SKM-1 (cell line): ENCODE measurements around the gene HEXD.
"Not testable (repeated sequence)": the region's sequence is repeated elsewhere in the genome, so short reads cannot be mapped to it uniquely, and the experiment has no call there.

Experiments
- DNase-seq: peaks from one replicate; lab custom pipeline; 2025; ENCODE audit not compliant: unreplicated experiment; lab: John Stamatoyannopoulos, UW

The HEXD gene

DNA sequence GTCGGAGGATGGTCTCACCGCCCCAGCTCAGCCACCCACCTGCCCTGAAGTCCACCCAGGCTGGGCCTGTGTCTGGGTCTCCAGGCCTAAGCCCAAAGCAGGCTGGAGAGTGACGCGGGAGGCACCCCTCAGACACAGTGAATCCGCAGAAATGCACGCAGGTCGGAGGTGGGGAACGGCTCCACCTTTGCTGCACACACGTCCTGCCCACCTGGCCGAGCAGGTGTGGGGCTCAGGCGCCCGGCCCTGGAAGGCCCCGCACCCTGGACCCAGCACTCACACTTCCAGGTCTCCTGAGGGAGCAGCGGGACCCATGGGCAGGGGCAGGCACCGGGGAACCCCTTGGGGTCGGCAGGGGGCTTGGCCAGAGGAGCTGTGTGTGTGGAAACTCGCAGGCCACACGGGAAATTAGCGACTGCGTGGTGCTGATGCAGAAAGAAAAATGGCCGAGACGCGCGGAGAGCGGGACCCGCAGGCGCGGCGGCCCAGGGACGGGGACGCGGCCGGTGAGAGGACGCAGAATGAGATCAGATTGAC, 21.8 kb downstream of the HEXD start:
- DNase-seq: no peak

DNA sequence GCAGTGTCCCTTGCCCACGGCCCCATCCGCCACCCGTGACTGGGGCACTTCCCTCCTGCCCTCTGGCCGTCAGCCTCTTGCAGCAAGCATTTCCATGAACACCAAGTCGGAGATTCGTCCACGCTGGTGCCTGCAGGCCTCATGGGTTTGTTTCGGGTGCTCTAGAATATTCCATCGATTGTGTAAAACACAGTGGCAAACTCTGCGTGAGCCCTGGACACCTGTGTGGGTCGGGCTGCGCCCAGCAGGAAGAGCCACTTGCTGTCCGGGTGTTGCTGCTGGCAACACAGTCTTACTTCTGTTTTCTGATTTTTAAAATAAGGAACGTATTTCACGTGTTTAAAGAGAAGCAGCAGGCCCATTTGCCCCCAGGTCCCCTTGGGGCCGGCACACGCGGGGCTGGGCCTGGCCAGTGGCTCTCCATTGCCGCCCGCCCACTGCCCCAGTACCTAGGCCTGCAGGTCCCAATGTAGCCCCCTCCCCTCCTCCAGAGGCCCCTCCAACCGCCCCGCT, 22.4 kb downstream of the HEXD start:
- DNase-seq: no peak

GRCh38 chr17:82440991-82441627, 23.0 kb downstream of the HEXD start:
- DNase-seq: no peak

- DNase-seq: no peak
These were observed 23.7 kb downstream of the HEXD start for GRCh38 chr17:82441691-82442487.

DNA sequence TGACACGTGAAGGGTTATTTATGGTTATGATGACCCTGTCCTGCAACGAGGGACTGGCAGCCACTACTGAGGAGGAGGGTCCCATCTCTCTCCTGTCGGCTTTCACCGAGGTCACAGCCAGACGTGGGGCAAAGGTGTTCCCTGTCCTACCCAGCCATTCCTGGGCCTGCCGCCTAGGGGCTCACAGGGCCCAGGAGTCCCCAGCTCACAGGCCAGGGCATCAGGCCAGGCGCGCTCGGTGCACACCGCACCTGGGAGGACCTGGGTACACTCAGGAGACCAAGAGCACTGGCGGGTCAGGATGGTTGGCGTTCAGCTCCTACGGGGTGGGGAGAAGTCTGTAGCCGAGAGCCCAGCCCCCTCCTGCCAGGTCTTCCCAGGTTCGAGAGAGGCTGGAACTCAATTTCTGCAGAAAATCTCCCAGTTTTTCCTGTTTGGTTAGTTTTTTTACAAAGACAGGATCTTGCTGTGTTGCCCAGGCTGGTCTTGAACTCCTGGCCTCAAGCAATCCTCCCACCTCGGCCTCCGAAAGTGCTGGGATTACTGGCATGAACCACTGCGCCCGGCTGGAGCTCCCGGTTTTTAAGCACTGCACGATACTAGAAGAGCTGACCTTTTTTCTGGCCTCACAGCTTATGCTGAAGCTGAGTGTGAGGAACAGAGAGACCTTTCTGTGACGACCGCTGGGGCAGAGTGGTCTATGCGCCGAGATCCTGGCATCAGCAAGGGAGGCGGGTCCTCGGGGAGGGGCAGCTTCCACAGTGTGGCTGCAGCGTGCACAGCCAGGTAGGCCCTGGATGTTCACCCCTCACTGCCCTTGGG, 24.7 kb downstream of the HEXD start:
- no peak for DNase-seq

- no peak for DNase-seq
These were observed 25.5 kb downstream of the HEXD start for GRCh38 chr17:82443465-82444283.

GRCh38 chr17:82444284-82444893, 26.2 kb downstream of the HEXD start:
- no peak for DNase-seq

- no peak for DNase-seq
These were observed 26.9 kb downstream of the HEXD start for GRCh38 chr17:82444941-82445521.

- no peak for DNase-seq
These were observed 27.4 kb downstream of the HEXD start for GRCh38 chr17:82445542-82445941.

GRCh38 chr17:82446124-82446523, 28.0 kb downstream of the HEXD start:
- no peak for DNase-seq

- DNase-seq: no peak
These were observed 28.5 kb downstream of the HEXD start for GRCh38 chr17:82446649-82447048.

DNA sequence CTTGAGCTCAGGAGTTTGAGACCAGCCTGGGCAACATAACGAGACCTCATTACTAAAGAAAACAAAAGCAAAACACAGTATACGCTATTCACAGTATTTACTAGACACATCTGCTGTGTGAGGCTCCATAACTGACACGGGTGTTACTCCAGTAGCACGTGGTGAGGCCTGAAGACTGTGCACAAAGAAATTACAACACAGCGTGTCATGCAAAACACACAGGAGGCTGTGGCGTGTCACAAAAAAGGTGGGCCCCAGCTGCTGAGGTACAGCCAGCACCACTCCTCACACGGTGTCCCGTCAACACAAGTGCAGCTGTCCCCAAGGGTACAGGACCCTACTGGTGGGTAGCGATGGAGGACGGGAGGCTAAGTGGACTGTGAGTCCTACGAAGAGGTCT, 29.7 kb downstream of the HEXD start:
- DNase-seq: no peak

DNA sequence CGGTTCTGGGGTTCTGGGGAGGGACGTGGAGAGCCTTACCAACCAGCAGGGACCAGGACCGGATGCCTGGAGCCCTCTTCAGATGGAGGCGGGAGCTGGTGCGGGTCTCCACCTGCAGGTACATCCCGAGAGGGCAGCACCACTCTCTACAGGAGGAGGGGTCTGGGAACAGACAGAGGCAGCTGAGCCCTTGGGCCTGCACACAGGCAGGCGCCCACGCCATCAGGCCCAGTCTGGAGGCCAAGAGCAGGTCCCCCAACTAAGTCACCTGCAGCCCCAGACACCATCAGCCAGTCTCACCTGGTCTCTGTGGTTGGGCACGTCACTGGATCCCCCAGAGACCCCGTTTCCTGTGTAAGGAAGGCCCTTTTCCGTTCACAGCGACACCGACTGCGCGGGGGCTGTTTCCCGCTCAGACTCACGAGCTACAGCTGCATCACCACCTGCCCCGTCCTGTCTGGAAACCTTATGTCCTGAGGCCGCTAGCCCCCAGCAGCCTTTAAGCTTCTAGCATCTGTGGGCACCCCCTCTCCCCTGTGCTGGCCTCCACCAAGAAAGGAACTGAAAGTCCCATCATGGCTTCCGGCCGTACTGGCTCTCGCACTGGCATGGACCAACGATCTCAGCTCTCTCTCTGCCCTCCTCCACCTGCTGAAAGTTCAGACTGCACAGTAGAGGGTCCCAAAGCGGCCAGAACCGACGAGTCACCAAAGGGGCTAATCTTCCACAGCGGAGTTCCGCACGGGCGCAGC, 31.2 kb downstream of the HEXD start:
- no peak for DNase-seq

GRCh38 chr17:82449883-82450356, 31.8 kb downstream of the HEXD start:
- DNase-seq: no peak

DNA sequence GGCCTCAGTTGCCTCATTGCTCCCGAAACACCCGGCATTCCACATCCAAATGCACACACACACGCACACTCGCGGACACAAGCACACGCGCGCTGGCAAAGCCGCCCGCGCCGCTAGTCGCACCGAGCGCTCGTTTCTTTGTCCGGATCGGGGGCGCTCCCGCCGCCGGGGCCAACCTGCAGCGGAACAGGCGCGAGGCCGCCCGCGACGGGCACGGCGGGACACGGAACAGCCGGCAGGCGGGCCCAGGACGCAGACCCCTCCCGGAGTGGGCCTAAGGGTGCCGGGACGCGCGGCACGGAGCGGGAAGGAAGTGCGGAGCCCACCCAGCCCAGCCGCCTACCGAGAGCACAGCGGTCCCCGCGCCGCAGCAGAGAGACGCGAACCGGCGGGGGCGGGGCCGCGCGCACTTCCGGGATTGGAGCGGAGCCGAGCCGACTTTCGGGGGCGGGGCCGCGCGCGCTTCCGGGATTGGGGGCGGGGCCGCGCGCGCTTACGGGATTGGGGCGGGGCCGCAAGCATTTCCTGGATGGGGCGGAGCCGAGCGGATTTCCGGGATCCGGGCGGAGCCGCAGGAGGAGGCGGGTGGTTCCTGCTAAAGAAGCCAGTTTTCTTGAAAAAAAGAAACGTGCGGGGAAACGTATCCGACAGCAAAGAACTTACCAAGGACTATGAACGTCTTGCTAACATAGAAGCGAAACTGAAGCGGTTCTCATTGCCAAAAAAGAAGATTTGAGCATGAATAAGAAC, 32.4 kb downstream of the HEXD start, which contains the start of gene CYBC1:
TSS of gene CYBC1 (minus strand) at position 396 of the 750 bp plus-strand sequence. CDS start 1,498 bp downstream, outside the sequence.
- DNase-seq: peak; percentile 87

DNA sequence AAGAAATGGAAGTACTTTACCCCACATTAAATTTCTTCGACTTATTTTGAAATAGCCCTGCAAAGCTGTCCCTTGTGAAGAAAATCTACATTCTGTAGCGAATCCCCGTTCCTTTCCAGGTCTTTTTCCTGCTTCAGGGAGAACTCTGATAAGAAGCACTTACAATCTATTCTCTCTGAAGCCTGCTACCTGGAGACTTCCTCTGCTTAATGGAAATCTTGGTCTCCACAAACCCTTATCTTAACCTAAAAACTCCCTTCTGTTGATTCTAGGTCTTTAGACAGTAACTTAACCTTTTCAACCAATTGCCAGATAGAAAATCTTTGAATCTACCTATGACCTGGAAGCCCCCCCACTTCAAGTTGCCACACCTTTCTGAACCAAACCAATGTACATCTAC, 34.0 kb downstream of the HEXD start:
- no peak for DNase-seq

DNA sequence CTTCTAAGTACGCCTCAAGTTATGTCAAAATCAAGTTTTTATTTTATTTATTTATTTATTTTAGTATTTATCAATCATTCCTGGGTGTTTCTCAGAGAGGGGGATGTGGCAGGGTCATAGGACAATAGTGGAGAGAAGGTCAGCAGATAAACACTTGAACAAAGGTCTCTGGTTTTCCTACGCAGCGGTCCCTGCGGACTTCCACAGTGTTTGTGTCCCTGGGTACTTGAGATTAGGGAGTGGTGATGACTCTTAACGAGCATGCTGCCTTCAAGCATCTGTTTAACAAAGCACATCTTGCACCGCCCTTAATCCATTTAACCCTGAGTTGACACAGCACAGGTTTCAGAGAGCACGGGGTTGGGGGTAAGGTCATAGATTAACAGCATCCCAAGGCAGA, 35.0 kb downstream of the HEXD start:
- DNase-seq: not testable (repeated sequence)

- DNase-seq: not testable (repeated sequence)
These were observed 35.6 kb downstream of the HEXD start for GRCh38 chr17:82453706-82454105.
